T-helper 1 cell treated with Interleukin-12 subunit alpha and Interleukin-12 subunit beta and Interleukin-4 antibody, amounts not matched to agents 30 ng/mL and 1 ng/mL, for 36 hours (primary cell): ENCODE data around the gene TBC1D5. TPM values are rescaled to one million over a fixed set of nuclear protein-coding genes. Genes with fewer than 3 reads are reported as not detected.

ENCODE experiments used
- intact Hi-C: fragments of 100-400 bp; cut with micrococcal nuclease; formaldehyde crosslinking; loops from one replicate; pipeline ENCODE4 v1.15.1; 2024
- total RNA-seq: library from RNA; stranded (reverse); gene quantifications from 2 replicates; pipeline ENCODE4 v1.2.3, GENCODE V29; 2022

The TBC1D5 gene
- total RNA-seq, 1 donor from 2014 or later, result 41.4 TPM

DNA sequence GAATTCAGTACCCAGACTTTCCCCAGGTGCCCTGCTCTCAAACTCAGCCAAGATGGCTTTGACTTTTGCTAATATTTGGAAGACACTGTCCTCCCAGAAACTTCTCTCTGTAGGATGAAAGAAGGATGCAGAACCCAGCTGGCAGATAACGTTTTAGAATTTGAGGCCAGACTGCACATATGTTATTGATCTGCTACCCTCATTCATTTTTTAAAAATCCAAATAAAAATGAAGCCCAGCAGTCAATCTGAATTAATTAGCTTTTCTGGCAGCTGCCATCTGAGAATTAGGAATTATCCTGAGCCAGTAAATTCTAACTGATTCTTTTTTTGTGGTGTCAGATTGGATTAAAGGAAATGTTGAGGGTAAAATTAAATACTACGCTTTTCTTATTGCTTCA, 621.1 kb downstream of the TBC1D5 start:
- intact Hi-C loops, result no loop called here

GRCh38 chr3:17120115-17120514, 622.3 kb downstream of the TBC1D5 start:
- intact Hi-C loops, result no loop called here

- intact Hi-C loops, result no loop called here
Observed at GRCh38 chr3:17119201-17120072, 623.0 kb downstream of the TBC1D5 start.

GRCh38 chr3:17118771-17119170, 623.7 kb downstream of the TBC1D5 start:
- intact Hi-C loops, result no loop called here

- intact Hi-C loops, result no loop called here
Observed at GRCh38 chr3:17116007-17116600, 626.3 kb downstream of the TBC1D5 start.

DNA sequence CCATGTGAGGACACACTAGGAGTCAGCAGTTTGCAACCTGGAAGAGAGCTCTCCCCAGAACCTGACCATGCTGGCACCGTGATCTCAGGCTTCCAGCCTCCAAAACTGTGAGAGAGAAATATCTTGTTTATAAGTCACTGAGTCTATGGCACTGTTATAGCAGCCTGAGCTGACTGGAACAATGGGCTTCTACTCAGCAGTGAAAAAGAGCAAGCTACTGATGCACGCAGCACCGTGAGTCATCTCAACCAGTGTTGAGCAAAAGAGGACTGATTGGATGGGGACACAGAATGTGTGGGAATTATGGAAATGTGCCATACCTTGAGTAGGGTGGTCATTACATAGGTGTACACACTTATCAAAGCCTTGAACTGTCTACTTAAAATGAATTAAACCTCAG, 627.2 kb downstream of the TBC1D5 start:
- intact Hi-C loops, result no loop called here

DNA sequence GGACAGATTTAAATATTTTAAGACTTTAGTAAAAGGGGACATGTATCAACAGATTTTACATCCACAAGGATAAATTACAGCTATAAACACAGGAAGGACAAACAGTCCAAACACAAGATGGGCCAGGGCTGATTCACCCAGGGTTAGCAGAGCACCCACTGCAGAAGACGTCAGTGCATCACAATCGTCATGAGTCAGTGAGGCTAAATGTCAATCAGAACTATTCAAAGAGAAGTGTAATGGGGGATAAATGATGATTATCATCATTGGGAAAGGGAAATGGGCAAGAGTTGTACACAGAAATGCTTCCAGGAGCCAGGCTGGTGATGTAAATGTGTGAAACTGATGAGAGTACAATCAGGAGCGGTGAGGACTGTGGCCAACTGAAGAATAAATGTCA, 630.8 kb downstream of the TBC1D5 start:
- intact Hi-C loops, result no loop called here

DNA sequence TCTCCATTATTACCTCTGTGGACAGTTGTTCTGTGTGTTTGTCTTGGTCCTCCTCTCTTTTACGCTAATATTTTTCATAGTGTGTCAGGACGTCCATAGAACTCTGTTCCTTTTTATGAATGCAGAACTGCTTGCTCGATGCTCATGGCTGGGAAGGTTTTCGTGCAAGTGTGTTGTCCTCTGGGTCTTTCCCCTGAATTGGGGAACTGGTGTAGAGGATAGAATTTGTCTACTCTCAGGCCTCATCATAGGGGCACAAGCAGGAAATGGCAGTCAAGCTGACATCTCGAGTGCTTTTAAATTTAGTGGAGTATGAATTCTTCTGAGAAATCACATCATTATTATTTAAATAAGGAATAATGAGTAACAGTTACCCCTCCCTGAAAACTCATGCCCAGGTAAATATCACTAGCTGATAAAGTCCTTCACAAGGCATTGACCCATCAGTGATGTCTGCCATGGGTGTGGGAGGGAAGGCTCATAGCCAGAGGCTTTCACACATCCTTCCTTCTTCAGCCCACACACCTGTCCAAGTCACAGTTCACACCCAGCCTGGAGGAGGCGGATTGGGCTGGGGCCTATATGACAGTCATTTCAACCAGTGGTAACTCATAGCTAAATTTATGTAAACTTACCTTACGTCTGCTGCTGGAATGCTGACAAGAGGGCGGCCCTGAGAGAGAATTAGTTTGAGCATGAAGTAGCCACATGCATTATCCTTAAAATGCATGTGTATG, 631.6 kb downstream of the TBC1D5 start:
- intact Hi-C loops, result no loop called here
